ENCODE results near the gene ALMS1.

Gene ALMS1

GRCh38 chr2:73404409-73404808 lies 18.8 kb downstream of the ALMS1 start:
- Histone ChIP-seq H3K4me3 (ENCODE audit: low read length) (no peak overlapping the region), H3K9me3 (replicated peaks; ENCODE audit: low read length) (no peaks in the 10 kb centered on the region), H3K36me3 (ENCODE audit: insufficient read depth, low read length) (peaks cover 4% of the 10 kb centered on the region), H3K4me2 (ENCODE audit: low read length) (no peak overlapping the region), H3K27me3 (ENCODE audit: control insufficient read depth, insufficient read depth, low read length) (no peaks in the 10 kb centered on the region), H3K9ac (ENCODE audit: low read depth, low read length) (no peak overlapping the region), H3K4me1 (ENCODE audit: control insufficient read depth, insufficient read depth, low read length) (no peaks in the 10 kb centered on the region)

DNA sequence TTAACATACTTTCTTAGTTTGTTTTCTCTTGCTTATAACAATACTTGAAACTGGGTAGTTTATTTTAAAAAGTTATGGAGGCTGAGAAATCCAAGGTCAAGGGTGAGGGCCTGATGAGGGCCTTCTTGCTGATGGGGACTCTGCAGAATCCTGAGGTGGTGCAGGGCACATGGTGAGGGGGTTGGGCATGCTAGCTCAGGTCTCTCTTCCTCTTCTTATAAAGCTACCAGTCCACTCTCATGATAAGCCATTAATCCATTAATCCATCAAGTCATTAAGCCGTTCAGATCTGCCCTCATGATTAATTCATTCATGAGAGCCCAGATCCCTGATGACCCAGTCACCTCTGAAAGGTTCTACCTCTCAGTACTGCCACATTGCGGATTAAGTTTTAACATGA lies 21.4 kb downstream of the ALMS1 start:
- no peaks in the 10 kb centered on the region for H3K27me3 ChIP-seq (ENCODE audit: control insufficient read depth, insufficient read depth, low read length)
- no peak overlapping the region for H3K9ac ChIP-seq (ENCODE audit: low read depth, low read length)
- H3K9me3 ChIP-seq (replicated peaks; ENCODE audit: low read length), result no peaks in the 10 kb centered on the region
- no peak overlapping the region for H3K4me2 ChIP-seq (ENCODE audit: low read length)
- H3K4me1 ChIP-seq (ENCODE audit: control insufficient read depth, insufficient read depth, low read length), result no peaks in the 10 kb centered on the region
- no peaks in the 10 kb centered on the region for H3K36me3 ChIP-seq (ENCODE audit: insufficient read depth, low read length)
- H3K4me3 ChIP-seq (ENCODE audit: low read length), result no peak overlapping the region

DNA sequence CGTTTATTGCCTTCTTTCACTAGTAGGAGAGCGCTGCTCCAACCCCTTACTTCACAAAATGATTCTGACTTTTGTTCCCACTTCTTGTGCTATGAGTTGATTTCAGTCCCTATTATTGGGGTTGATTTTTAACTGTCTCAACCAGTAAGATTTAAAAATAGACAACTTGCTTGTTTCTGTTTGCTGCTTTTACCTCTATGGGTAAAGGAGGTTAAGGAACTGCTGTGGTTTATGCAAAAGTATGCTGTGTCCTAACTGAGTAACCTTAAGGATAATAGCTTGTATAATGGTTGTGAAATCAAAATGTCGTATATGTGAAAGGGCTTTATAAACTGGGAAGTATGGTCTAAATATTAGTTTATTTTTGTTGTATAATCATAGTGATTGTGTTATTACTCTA lies 22.6 kb downstream of the ALMS1 start:
- no peaks in the 10 kb centered on the region for H3K27me3 ChIP-seq (ENCODE audit: control insufficient read depth, insufficient read depth, low read length)

GRCh38 chr2:73414696-73415095 lies 29.1 kb downstream of the ALMS1 start:
- H3K9me3 ChIP-seq (replicated peaks; ENCODE audit: low read length), result no peaks in the 10 kb centered on the region
- no peak overlapping the region for H3K9ac ChIP-seq (ENCODE audit: low read depth, low read length)
- no peak overlapping the region for H3K4me3 ChIP-seq (ENCODE audit: low read length)
- H3K4me1 ChIP-seq (ENCODE audit: control insufficient read depth, insufficient read depth, low read length), result peaks cover 3% of the 10 kb centered on the region
- no peak overlapping the region for H3K4me2 ChIP-seq (ENCODE audit: low read length)
- H3K27me3 ChIP-seq (ENCODE audit: control insufficient read depth, insufficient read depth, low read length), result no peaks in the 10 kb centered on the region
- no peaks in the 10 kb centered on the region for H3K36me3 ChIP-seq (ENCODE audit: insufficient read depth, low read length)

More for the DNA sequence above, 22.6 kb downstream of the ALMS1 start:
- Histone ChIP-seq H3K9me3 (replicated peaks; ENCODE audit: low read length) (no peaks in the 10 kb centered on the region), H3K4me3 (ENCODE audit: low read length) (no peak overlapping the region), H3K4me2 (ENCODE audit: low read length) (no peak overlapping the region), H3K9ac (ENCODE audit: low read depth, low read length) (no peak overlapping the region), H3K36me3 (ENCODE audit: insufficient read depth, low read length) (no peaks in the 10 kb centered on the region), H3K4me1 (ENCODE audit: control insufficient read depth, insufficient read depth, low read length) (no peaks in the 10 kb centered on the region)

DNA sequence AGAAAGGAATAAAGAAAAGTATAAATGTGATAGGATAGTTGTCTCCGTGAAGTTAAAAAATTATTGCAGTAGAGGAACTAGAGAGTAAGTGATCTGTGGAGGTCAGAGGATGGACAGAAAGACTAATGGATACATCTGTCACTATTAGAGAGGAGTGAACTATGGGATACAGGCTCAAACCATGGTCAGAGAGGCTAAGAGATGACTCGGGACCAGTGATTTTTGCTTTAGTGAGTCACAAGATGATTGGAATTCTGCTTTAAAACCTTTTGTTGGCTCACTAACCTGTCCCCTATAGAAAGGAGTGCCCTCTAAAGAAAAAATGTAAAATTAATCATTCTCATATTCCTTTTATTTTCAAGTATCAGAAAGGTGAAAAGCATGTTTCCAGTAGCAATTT lies 30.3 kb downstream of the ALMS1 start:
- no peak overlapping the region for H3K4me3 ChIP-seq (ENCODE audit: low read length)
- no peaks in the 10 kb centered on the region for H3K9me3 ChIP-seq (replicated peaks; ENCODE audit: low read length)

DNA sequence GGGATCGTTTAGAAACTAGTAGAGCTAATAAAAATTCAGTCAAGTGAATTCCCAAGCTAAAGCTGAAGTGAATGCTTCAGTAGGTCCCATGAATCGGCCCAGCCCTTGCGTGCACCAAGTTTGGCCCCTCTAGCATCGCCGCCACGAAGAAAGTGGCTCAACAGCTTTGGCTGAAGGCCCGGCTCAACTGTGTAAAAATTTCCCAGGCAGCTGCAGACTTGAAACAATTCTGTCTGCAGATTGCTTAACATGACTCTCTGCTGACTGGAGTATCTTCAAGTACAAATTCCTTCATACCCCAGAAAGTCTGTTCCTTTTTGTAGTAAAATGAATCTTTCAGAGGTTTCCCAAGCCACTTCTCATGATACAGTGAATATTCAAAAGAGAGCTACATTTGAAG lies 32.7 kb downstream of the ALMS1 start:
- no peak overlapping the region for H3K9ac ChIP-seq (ENCODE audit: low read depth, low read length)
- peak overlapping the region; percentile 8 for H3K4me2 ChIP-seq (ENCODE audit: low read length)
- no peaks in the 10 kb centered on the region for H3K36me3 ChIP-seq (ENCODE audit: insufficient read depth, low read length)
- no peaks in the 10 kb centered on the region for H3K27me3 ChIP-seq (ENCODE audit: control insufficient read depth, insufficient read depth, low read length)
- peaks cover 3% of the 10 kb centered on the region for H3K4me1 ChIP-seq (ENCODE audit: control insufficient read depth, insufficient read depth, low read length)
- H3K9me3 ChIP-seq (replicated peaks; ENCODE audit: low read length), result no peaks in the 10 kb centered on the region
- no peak overlapping the region for H3K4me3 ChIP-seq (ENCODE audit: low read length)

More for the DNA sequence above, 30.3 kb downstream of the ALMS1 start:
- Histone ChIP-seq H3K9ac (ENCODE audit: low read depth, low read length) (no peak overlapping the region), H3K36me3 (ENCODE audit: insufficient read depth, low read length) (no peaks in the 10 kb centered on the region), H3K27me3 (ENCODE audit: control insufficient read depth, insufficient read depth, low read length) (no peaks in the 10 kb centered on the region), H3K4me2 (ENCODE audit: low read length) (no peak overlapping the region), H3K4me1 (ENCODE audit: control insufficient read depth, insufficient read depth, low read length) (peaks cover 3% of the 10 kb centered on the region)

DNA sequence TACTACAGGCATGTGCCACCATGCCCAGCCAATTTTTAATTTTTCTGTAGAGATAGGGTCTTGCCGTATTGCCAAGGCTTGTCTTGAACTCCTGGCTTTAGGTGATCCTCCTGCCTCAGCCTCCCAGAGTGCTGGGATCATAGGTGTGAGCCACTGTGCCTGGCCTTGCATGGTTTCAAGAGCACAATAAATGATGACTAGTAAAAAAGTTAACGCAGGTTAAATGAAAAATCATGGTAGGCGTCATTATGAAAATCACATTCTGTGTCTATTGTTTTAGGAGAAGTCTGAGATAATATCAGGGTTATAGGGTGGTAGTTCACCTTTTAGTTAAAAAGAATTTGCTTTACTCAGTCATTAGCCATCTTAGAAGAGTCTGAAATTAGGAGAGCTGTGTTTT lies 38.3 kb downstream of the ALMS1 start:
- Histone ChIP-seq H3K9ac (ENCODE audit: low read depth, low read length) (no peak overlapping the region), H3K4me1 (ENCODE audit: control insufficient read depth, insufficient read depth, low read length) (no peaks in the 10 kb centered on the region), H3K4me3 (ENCODE audit: low read length) (no peak overlapping the region)

DNA sequence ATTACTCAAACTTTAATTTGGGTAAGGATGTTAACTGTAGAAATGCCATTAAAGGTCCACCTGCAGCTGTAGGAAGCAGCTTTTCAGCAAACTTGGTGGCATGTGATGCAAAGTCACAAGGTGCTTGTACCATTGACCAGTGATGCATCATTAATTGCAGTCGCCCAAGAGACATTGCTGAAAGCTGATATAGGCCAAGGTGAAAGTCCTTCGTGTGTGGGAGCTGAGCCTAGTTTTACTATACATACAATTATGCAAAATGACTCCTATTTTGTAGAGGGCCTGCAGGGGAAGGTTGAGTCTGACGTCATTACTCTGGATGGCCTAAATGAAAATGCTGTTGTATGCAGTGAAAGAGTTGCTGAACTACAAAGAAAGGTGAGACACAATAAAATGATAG lies 40.5 kb downstream of the ALMS1 start:
- Histone ChIP-seq H3K4me2 (ENCODE audit: low read length) (no peak overlapping the region), H3K4me3 (ENCODE audit: low read length) (no peak overlapping the region), H3K27me3 (ENCODE audit: control insufficient read depth, insufficient read depth, low read length) (no peaks in the 10 kb centered on the region), H3K4me1 (ENCODE audit: control insufficient read depth, insufficient read depth, low read length) (no peaks in the 10 kb centered on the region), H3K9me3 (replicated peaks; ENCODE audit: low read length) (no peaks in the 10 kb centered on the region), H3K36me3 (ENCODE audit: insufficient read depth, low read length) (peaks cover 3% of the 10 kb centered on the region), H3K9ac (ENCODE audit: low read depth, low read length) (no peak overlapping the region)

More for the DNA sequence above, 38.3 kb downstream of the ALMS1 start:
- H3K9me3 ChIP-seq (replicated peaks; ENCODE audit: low read length), result no peaks in the 10 kb centered on the region
- no peak overlapping the region for H3K4me2 ChIP-seq (ENCODE audit: low read length)
- no peaks in the 10 kb centered on the region for H3K27me3 ChIP-seq (ENCODE audit: control insufficient read depth, insufficient read depth, low read length)
- H3K36me3 ChIP-seq (ENCODE audit: insufficient read depth, low read length), result peaks cover 3% of the 10 kb centered on the region

GRCh38 chr2:73436019-73436418 lies 50.4 kb downstream of the ALMS1 start:
- Histone ChIP-seq H3K27me3 (ENCODE audit: control insufficient read depth, insufficient read depth, low read length) (no peaks in the 10 kb centered on the region), H3K36me3 (ENCODE audit: insufficient read depth, low read length) (peaks cover 10% of the 10 kb centered on the region), H3K9me3 (replicated peaks; ENCODE audit: low read length) (no peaks in the 10 kb centered on the region), H3K4me1 (ENCODE audit: control insufficient read depth, insufficient read depth, low read length) (no peaks in the 10 kb centered on the region), H3K9ac (ENCODE audit: low read depth, low read length) (no peak overlapping the region), H3K4me3 (ENCODE audit: low read length) (no peak overlapping the region), H3K4me2 (ENCODE audit: low read length) (no peak overlapping the region)

GRCh38 chr2:73444202-73444601 lies 58.6 kb downstream of the ALMS1 start:
- no peak overlapping the region for H3K4me2 ChIP-seq (ENCODE audit: low read length)
- no peaks in the 10 kb centered on the region for H3K9me3 ChIP-seq (replicated peaks; ENCODE audit: low read length)
- H3K4me1 ChIP-seq (ENCODE audit: control insufficient read depth, insufficient read depth, low read length), result no peaks in the 10 kb centered on the region
- H3K9ac ChIP-seq (ENCODE audit: low read depth, low read length), result no peak overlapping the region
- H3K4me3 ChIP-seq (ENCODE audit: low read length), result no peak overlapping the region
- H3K27me3 ChIP-seq (ENCODE audit: control insufficient read depth, insufficient read depth, low read length), result no peaks in the 10 kb centered on the region
- peaks cover 10% of the 10 kb centered on the region for H3K36me3 ChIP-seq (ENCODE audit: insufficient read depth, low read length)

DNA sequence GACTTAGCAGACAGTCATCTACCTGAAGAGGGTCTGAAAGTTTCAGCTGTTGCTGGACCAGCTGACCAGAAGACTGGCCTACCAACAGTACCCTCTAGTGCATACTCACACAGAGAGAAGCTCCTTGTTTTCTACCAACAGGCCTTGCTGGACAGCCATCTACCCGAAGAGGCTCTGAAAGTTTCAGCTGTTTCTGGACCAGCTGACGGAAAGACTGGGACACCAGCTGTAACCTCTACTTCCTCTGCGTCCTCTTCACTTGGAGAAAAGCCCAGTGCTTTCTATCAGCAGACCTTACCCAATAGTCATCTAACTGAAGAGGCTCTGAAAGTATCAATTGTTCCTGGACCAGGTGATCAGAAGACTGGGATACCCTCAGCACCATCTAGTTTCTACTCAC lies 63.2 kb downstream of the ALMS1 start:
- Histone ChIP-seq H3K9me3 (replicated peaks; ENCODE audit: low read length) (no peaks in the 10 kb centered on the region), H3K27me3 (ENCODE audit: control insufficient read depth, insufficient read depth, low read length) (no peaks in the 10 kb centered on the region), H3K4me3 (ENCODE audit: low read length) (no peak overlapping the region), H3K4me2 (ENCODE audit: low read length) (no peak overlapping the region), H3K36me3 (ENCODE audit: insufficient read depth, low read length) (peaks cover 19% of the 10 kb centered on the region), H3K4me1 (ENCODE audit: control insufficient read depth, insufficient read depth, low read length) (no peaks in the 10 kb centered on the region), H3K9ac (ENCODE audit: low read depth, low read length) (no peak overlapping the region)

- Histone ChIP-seq H3K36me3 (ENCODE audit: insufficient read depth, low read length) (peaks cover 19% of the 10 kb centered on the region), H3K4me1 (ENCODE audit: control insufficient read depth, insufficient read depth, low read length) (no peaks in the 10 kb centered on the region), H3K9me3 (replicated peaks; ENCODE audit: low read length) (no peaks in the 10 kb centered on the region), H3K4me2 (ENCODE audit: low read length) (no peak overlapping the region), H3K9ac (ENCODE audit: low read depth, low read length) (no peak overlapping the region), H3K4me3 (ENCODE audit: low read length) (no peak overlapping the region), H3K27me3 (ENCODE audit: control insufficient read depth, insufficient read depth, low read length) (no peaks in the 10 kb centered on the region)
These were observed 63.8 kb downstream of the ALMS1 start for GRCh38 chr2:73449404-73449803.
